SK-MEL-5 (cell line): Measurements from ENCODE around the gene GUCY2D. TPM values are rescaled to one million over a fixed set of nuclear protein-coding genes. Genes with fewer than 3 reads are reported as not detected.
"Not testable (repeated sequence)": the region's sequence is repeated elsewhere in the genome, so short reads cannot be mapped to it uniquely, and the experiment has no call there.

Source experiments
- DNase-seq: peaks from one replicate; pipeline ENCODE4 v3.0.0-alpha.2; 2016; ENCODE audit warnings: low read depth, low spot score
- in situ Hi-C: cut with HindIII; loops from 2 replicates; pipeline ENCODE4 v1.10.0; 2016; ENCODE audit warnings: low sequenced_read_pairs, high pct_unique_total_duplicates, low pct_unique_long_range_greater_than_20kb
- polyA plus RNA-seq, 2 experiments: library from polyadenylated mRNA; depleted of rRNA; stranded (reverse); fragments of >200 nt; gene quantifications; 2 replicates each; pipeline ENCODE4 v1.2.3, GENCODE V29; 2015
- total RNA-seq: library from RNA; depleted of rRNA; stranded (reverse); fragments of >200 nt; shearing (Covaris generic); gene quantifications from 2 replicates; pipeline ENCODE4 v1.2.3, GENCODE V29; 2014; rRNA removed

GUCY2D gene
- not detected in 2 replicates for total RNA-seq
- not detected in 2 replicates for polyA plus RNA-seq (2015; cell fraction: cytosol; rRNA removed)
- polyA plus RNA-seq (2015; cell fraction: nucleus; rRNA removed) = not detected in 2 replicates

GRCh38 chr17:8001976-8002720 lies at the start of gene GUCY2D:
TSS of gene GUCY2D (plus strand) at chr17:8002615. CDS start at chr17:8003048, 433 bp downstream.
- in situ Hi-C loops = no loop called here

GRCh38 chr17:7953266-7953665 lies 49.1 kb upstream of the GUCY2D start:
- DNase-seq, in situ Hi-C loops: not testable (repeated sequence)

More at GRCh38 chr17:8001976-8002720, at the start of gene GUCY2D:
- no peak for DNase-seq

GRCh38 chr17:7955414-7956227 lies 46.8 kb upstream of the GUCY2D start:
- DNase-seq = no peak
- in situ Hi-C loops = no loop called here

GRCh38 chr17:7956228-7956965 lies 46.0 kb upstream of the GUCY2D start:
- no peak for DNase-seq
- in situ Hi-C loops = no loop called here

GRCh38 chr17:7959503-7960253 lies 42.7 kb upstream of the GUCY2D start:
- in situ Hi-C loops = no loop called here

GRCh38 chr17:7961421-7961820 lies 41.0 kb upstream of the GUCY2D start:
- in situ Hi-C loops = no loop called here
- DNase-seq = no peak

More at GRCh38 chr17:7959503-7960253, 42.7 kb upstream of the GUCY2D start:
- DNase-seq = no peak

GRCh38 chr17:7967751-7968150 lies 34.7 kb upstream of the GUCY2D start:
- in situ Hi-C loops = no loop called here
- no peak for DNase-seq

- DNase-seq = no peak
- in situ Hi-C loops = no loop called here
Observed at GRCh38 chr17:7969433-7969832, 33.0 kb upstream of the GUCY2D start.

GRCh38 chr17:7971651-7972050 lies 30.8 kb upstream of the GUCY2D start:
- in situ Hi-C loops = no loop called here
- no peak for DNase-seq

GRCh38 chr17:7972131-7972785 lies 30.2 kb upstream of the GUCY2D start:
- peak; percentile 32 for DNase-seq
- in situ Hi-C loops = no loop called here

GRCh38 chr17:7974638-7975131 lies 27.7 kb upstream of the GUCY2D start:
- DNase-seq = no peak
- in situ Hi-C loops = no loop called here

GRCh38 chr17:7977039-7977438 lies 25.4 kb upstream of the GUCY2D start:
- in situ Hi-C loops = no loop called here
- no peak for DNase-seq

GRCh38 chr17:7977805-7978204 lies 24.6 kb upstream of the GUCY2D start:
- no peak for DNase-seq
- in situ Hi-C loops = no loop called here

- DNase-seq = no peak
- in situ Hi-C loops = no loop called here
Observed at GRCh38 chr17:7982173-7982572, 20.2 kb upstream of the GUCY2D start.

GRCh38 chr17:7982666-7983065 lies 19.7 kb upstream of the GUCY2D start:
- DNase-seq = peak; percentile 53
- in situ Hi-C loops = no loop called here

GRCh38 chr17:7984904-7985303 lies 17.5 kb upstream of the GUCY2D start:
- no peak for DNase-seq
- in situ Hi-C loops = no loop called here
